HepG2 (cell line): ENCODE results near the gene KXD1. TPM values are rescaled to one million over a fixed set of nuclear protein-coding genes. Genes with fewer than 3 reads are reported as not detected.

Source experiments
- ATAC-seq: fragments of 200-7000 bp; cut with Tn5 transposase; 3 replicates; pipeline ENCODE4 v1.9.1; 2020; ENCODE audit warnings: mild to moderate bottlenecking, moderate library complexity
- BruUV-seq: library from RNA; stranded (reverse); fragments of 400-500 nt; replicated peaks from 2 replicates; lab custom pipeline; 2021; lab: Mats Ljungman, UMichigan
- CTCF ChIA-PET: fragments of 300-600 bp; formaldehyde crosslinking; extraction: SDS; loops from one replicate; lab custom pipeline; 2021; ENCODE audit warnings: low total read pairs, inconsistent platforms, low intra/inter-chr PET ratio; lab: Yijun Ruan, JAX
- POLR2A ChIA-PET: fragments of 350-600 bp; sonication (Branson Sonifier 250); formaldehyde crosslinking; loops from one replicate; lab custom pipeline; 2020; ENCODE audit warnings: antibody characterized with exemption, inconsistent platforms; lab: Yijun Ruan, JAX
- DNase-seq: peaks from one replicate; pipeline ENCODE4 v3.0.0-alpha.2; 2015; ENCODE audit warnings: low spot score
- FAIRE-seq: peaks from 3 replicates; lab custom pipeline; 2011; peaks lifted over from hg19 to GRCh38; lab: Jason Lieb, UNC
- H2AFZ ChIP-seq: one replicate; pipeline ENCODE4 v1.6.1; 2011; ENCODE audit warnings: low read length, inconsistent platforms
- H3K27ac ChIP-seq: fragments of 300-600 bp; 3 replicates; pipeline ENCODE4 v1.8.0; 2011; ENCODE audit warnings: mixed run types, mild to moderate bottlenecking, mixed read lengths, low read length, inconsistent platforms; ENCODE audit not compliant: insufficient read depth; ENCODE audit errors: extremely low read length
- H3K27me3 ChIP-seq, 2 experiments: fragments of 200-600 bp in 1 of 2; 2 replicates in 1 of 2; 3 replicates in 1 of 2; pipeline versions ENCODE4 v1.6.0 to v1.8.0; 2011; ENCODE audit warnings: low read length in 2 of 2, mild to moderate bottlenecking in 2 of 2, moderate library complexity in 2 of 2, inconsistent platforms in 1 of 2; ENCODE audit not compliant: insufficient read depth in 2 of 2, control insufficient read depth in 1 of 2
- H3K36me3 ChIP-seq, 2 experiments: fragments of 200-600 bp in 1 of 2; replicated peaks in 1 of 2; 2 replicates in 1 of 2; 3 replicates in 1 of 2; pipeline versions ENCODE4 v1.5.1 to v1.8.0; 2011; ENCODE audit warnings: low read length in 2 of 2, inconsistent platforms in 1 of 2; ENCODE audit not compliant: insufficient read depth in 2 of 2, control insufficient read depth in 1 of 2
- H3K4me1 ChIP-seq: 2 replicates; pipeline ENCODE4 v1.5.1; 2012; ENCODE audit warnings: low read length, inconsistent platforms; ENCODE audit not compliant: insufficient read depth
- H3K4me2 ChIP-seq: 2 replicates; pipeline ENCODE4 v1.6.0; 2011; ENCODE audit warnings: low read depth, low read length, inconsistent platforms
- H3K4me3 ChIP-seq, 3 experiments: fragments of 200-600 bp in 1 of 3; sonication (generic), shearing (Covaris generic) in 1 of 3; replicated peaks in 1 of 3; 2 replicates each; pipeline ENCODE4 v1.5.1; 2011 to 2016; ENCODE audit warnings: low read length in 3 of 3, inconsistent platforms in 2 of 3, low read depth in 2 of 3, mild to moderate bottlenecking in 2 of 3, control low read depth in 1 of 3, mixed read lengths in 1 of 3; ENCODE audit not compliant: insufficient read depth in 1 of 3
- H3K79me2 ChIP-seq: one replicate; pipeline ENCODE4 v1.6.1; 2011; ENCODE audit warnings: low read length, inconsistent platforms; ENCODE audit not compliant: insufficient read depth
- H3K9ac ChIP-seq: 2 replicates; pipeline ENCODE4 v1.6.0; 2011; ENCODE audit warnings: mild to moderate bottlenecking, low read depth, low read length, inconsistent platforms; ENCODE audit not compliant: insufficient read depth
- H3K9me3 ChIP-seq: 2 replicates; pipeline ENCODE4 v1.5.1; 2012; ENCODE audit warnings: mild to moderate bottlenecking, low read length
- H4K20me1 ChIP-seq: 2 replicates; pipeline ENCODE4 v1.6.0; 2011; ENCODE audit warnings: inconsistent platforms, mild to moderate bottlenecking, low read length, moderate library complexity; ENCODE audit not compliant: insufficient read depth
- CC2D1A ChIP-seq: sonication (generic); formaldehyde crosslinking; IDR thresholded peaks from 2 replicates; pipeline ENCODE4 v1.8.1; 2023; ENCODE audit warnings: mild to moderate bottlenecking, missing genetic modification reagents
- CSRNP1 ChIP-seq: sonication (generic); formaldehyde crosslinking; IDR thresholded peaks from 2 replicates; pipeline ENCODE4 v1.8.1; 2023; ENCODE audit warnings: mild to moderate bottlenecking, missing genetic modification reagents
- GABPB1 ChIP-seq: IDR thresholded peaks from 2 replicates; pipeline ENCODE4 v1.6.1; 2016; ENCODE audit warnings: mild to moderate bottlenecking, missing genetic modification reagents, moderate library complexity, missing compliant biosample characterization
- HCFC1 ChIP-seq: fragments of 150-350 bp; IDR thresholded peaks from 2 replicates; pipeline ENCODE4 v1.6.1; 2014; ENCODE audit warnings: low read depth, low read length
- HDAC2 ChIP-seq: sonication (generic); formaldehyde crosslinking; IDR thresholded peaks from 2 replicates; pipeline ENCODE4 v1.4.0; 2020; ENCODE audit warnings: missing genetic modification reagents
- HMGA1 ChIP-seq: sonication (generic); formaldehyde crosslinking; conservative IDR thresholded peaks from 2 replicates; pipeline ENCODE4 v1.4.0; 2020; ENCODE audit warnings: missing genetic modification reagents
- IRF2 ChIP-seq: IDR thresholded peaks from 2 replicates; pipeline ENCODE4 v1.6.1; 2018; ENCODE audit warnings: missing genetic modification reagents, missing compliant biosample characterization
- MED13 ChIP-seq: sonication (generic); formaldehyde crosslinking; IDR thresholded peaks from 2 replicates; pipeline ENCODE4 v1.5.0; 2020; ENCODE audit warnings: missing genetic modification reagents
- MLX ChIP-seq: IDR thresholded peaks from 2 replicates; pipeline ENCODE4 v1.6.1; 2016
- RFX1 ChIP-seq: fragments of 450-650 bp; IDR thresholded peaks from 2 replicates; pipeline ENCODE4 v1.6.1; 2017
- SNAPC4 ChIP-seq: sonication (generic); formaldehyde crosslinking; IDR thresholded peaks from 2 replicates; pipeline ENCODE4 v1.4.0; 2020; ENCODE audit warnings: mild to moderate bottlenecking, missing genetic modification reagents
- SP5 ChIP-seq: IDR thresholded peaks from 2 replicates; pipeline ENCODE4 v1.6.1; 2016; ENCODE audit warnings: low read depth, borderline replicate concordance
- ZBTB1 ChIP-seq: sonication (generic); formaldehyde crosslinking; IDR thresholded peaks from 2 replicates; pipeline ENCODE4 v1.4.0; 2020; ENCODE audit warnings: missing genetic modification reagents, borderline replicate concordance
- ZBTB42 ChIP-seq: sonication (generic); formaldehyde crosslinking; IDR thresholded peaks from 2 replicates; pipeline ENCODE4 v1.5.0; 2020; ENCODE audit warnings: mild to moderate bottlenecking, missing genetic modification reagents
- ZFP82 ChIP-seq: sonication (generic); formaldehyde crosslinking; IDR thresholded peaks from 2 replicates; pipeline ENCODE4 v1.5.1; 2020; ENCODE audit warnings: mild to moderate bottlenecking, missing genetic modification reagents, borderline replicate concordance
- ZNF331 ChIP-seq: sonication (generic); formaldehyde crosslinking; IDR thresholded peaks from 2 replicates; pipeline ENCODE4 v1.4.0; 2020; ENCODE audit warnings: missing genetic modification reagents
- ZNF441 ChIP-seq: sonication (generic); formaldehyde crosslinking; IDR thresholded peaks from 2 replicates; pipeline ENCODE4 v1.7.0; 2021; ENCODE audit warnings: missing genetic modification reagents, borderline replicate concordance
- ZNF781 ChIP-seq: sonication (generic); formaldehyde crosslinking; IDR thresholded peaks from 2 replicates; pipeline ENCODE4 v1.5.1; 2020; ENCODE audit warnings: borderline replicate concordance, mild to moderate bottlenecking, missing genetic modification reagents; ENCODE audit errors: not compliant biosample characterization
- ZNF792 ChIP-seq: IDR thresholded peaks from 2 replicates; pipeline ENCODE4 v1.6.1; 2016
- WGBS: methylation state at CpG from one replicate; pipeline ENCODE4 v1.1.6; 2017; ENCODE audit warnings: low lambda C conversion rate; 5-methylcytosine and 5-hydroxymethylcytosine counted together
- in situ Hi-C: cut with HindIII; loops from 2 replicates; pipeline ENCODE4 v1.10.0; 2017; ENCODE audit warnings: low pct_unique_long_range_greater_than_20kb; ENCODE audit not compliant: extremely low pct_ligation_motif_present
- intact Hi-C: fragments of 100-400 bp; cut with micrococcal nuclease; formaldehyde crosslinking; loops from one replicate; pipeline ENCODE4 v1.10.0; 2022; ENCODE audit not compliant: unreplicated experiment
- polyA plus RNA-seq, 8 experiments: library from polyadenylated mRNA; depleted of rRNA in 3 of 8; stranded (reverse) in 7 of 8; unstranded in 1 of 8; fragments of >200 nt; fragmentation: Illumina TruSeq in 4 of 8; extraction: Trizol in 4 of 8; gene quantifications; 2 replicates each; pipeline versions ENCODE4 v1.2.1 to v1.2.3, GENCODE V29; 2011 to 2016; ENCODE audit warnings: low read depth in 4 of 8, missing spikeins in 1 of 8, mixed read lengths in 1 of 8; ENCODE audit not compliant: insufficient read depth in 1 of 8
- total RNA-seq, 5 experiments: library from RNA; depleted of rRNA; stranded (reverse); fragments of >200 nt; fragmentation: Illumina TruSeq; extraction: Trizol; gene quantifications; 2 replicates each; pipeline ENCODE4 v1.2.3, GENCODE V29; 2016; ENCODE audit warnings: low read depth in 1 of 5

KXD1 gene
- total and polyA plus RNA-seq, 2 of the 13 experiments (the other 11 are each of a cell fraction or from before 2014, with no cell fraction given), result 44.6 to 143 TPM

- ATAC-seq (no peak), DNase-seq (no peak), FAIRE-seq (no peak)
- intact Hi-C loops (no loop called here), in situ Hi-C loops (no loop called here)
- peak overlapping the region; percentile 68 for H3K27ac ChIP-seq
- CTCF ChIA-PET, result no interaction called here
- H3K36me3 ChIP-seq, result peaks cover 6 to 12% of the 10 kb centered on the region in 2 experiments; a peak in 3 of 5 replicates
- BruUV-seq, result no TSS peak
- no peaks in the 10 kb centered on the region; a peak in 1 of 5 replicates for H3K27me3 ChIP-seq
- POLR2A ChIA-PET, result interaction anchor here (1.6 kb wide), 1 partner anchor 16 kb away, joined by 4 read pairs; no protein-coding TSS in a partner anchor
- H3K4me3 ChIP-seq, result peak overlapping the region; percentile 67 to 82 (median 82)
- peaks cover 26% of the 10 kb centered on the region for H4K20me1 ChIP-seq
- WGBS, result 0% methylated on average over 5 of the region's 65 CpGs
- peak overlapping the region; percentile 80 for H3K9ac ChIP-seq
- no peaks in the 10 kb centered on the region for H3K9me3 ChIP-seq
- peaks cover 34% of the 10 kb centered on the region for H3K79me2 ChIP-seq
- peak overlapping the region; percentile 91 for H3K4me2 ChIP-seq
- peaks cover 55% of the 10 kb centered on the region for H3K4me1 ChIP-seq
- H2AFZ ChIP-seq, result no peak overlapping the region
- TF ChIP-seq HCFC1, result no peak
- 0 out of 2 replicates have a peak, but pooled peaks have one; percentile 44 for TF ChIP-seq ZNF792 (CRISPR knock-in tag)
- TF ChIP-seq GABPB1 (CRISPR knock-in tag), result peak; percentile 60
- no peak for TF ChIP-seq ZBTB1 (CRISPR knock-in tag)
- TF ChIP-seq SNAPC4, result no peak
- TF ChIP-seq HDAC2 (CRISPR knock-in tag), result 0 out of 2 replicates have a peak, but pooled peaks have one; percentile 20
- TF ChIP-seq SP5, result no peak
- no peak for TF ChIP-seq HMGA1
- no peak for TF ChIP-seq RFX1
- no peak for TF ChIP-seq ZNF441 (CRISPR knock-in tag)
- TF ChIP-seq CC2D1A (CRISPR knock-in tag), result no peak
- peak; percentile 49; the same call in 1 of the 2 replicates for TF ChIP-seq ZNF331 (CRISPR knock-in tag)
- no peak for TF ChIP-seq MLX (CRISPR knock-in tag)
- TF ChIP-seq MED13 (CRISPR knock-in tag), result no peak
- no peak for TF ChIP-seq ZFP82
- no peak for TF ChIP-seq ZNF781
- peak; percentile 23; the same call in 1 of the 2 replicates for TF ChIP-seq IRF2 (CRISPR knock-in tag)
- peak; percentile 30; the same call in 1 of the 2 replicates for TF ChIP-seq CSRNP1 (CRISPR knock-in tag)
- TF ChIP-seq ZBTB42 (CRISPR knock-in tag), result no peak
Measured at GRCh38 chr19:18605546-18606280, 48.0 kb downstream of the KXD1 start.
